Fibroblast of lung (primary cell): ENCODE results near the gene SS18. TPM values are rescaled to one million over a fixed set of nuclear protein-coding genes. Genes with fewer than 3 reads are reported as not detected.

ENCODE experiments used
- DNase-seq, 2 donors: peaks; one replicate each; pipeline versions ENCODE4 v3.0.0 to v3.0.0-alpha.2; 2010; ENCODE audit warnings: low read depth in 2 of 2
- H2AFZ ChIP-seq: 2 replicates; pipeline ENCODE4 v1.5.1; 2012; ENCODE audit warnings: low read length, control low read depth, inconsistent platforms
- H3K27ac ChIP-seq: 2 replicates; pipeline ENCODE4 v1.5.1; 2011; ENCODE audit warnings: low read length, control low read depth; ENCODE audit not compliant: insufficient read depth
- H3K27me3 ChIP-seq: 2 replicates; pipeline ENCODE4 v1.5.1; 2011; ENCODE audit warnings: mild to moderate bottlenecking, low read length; ENCODE audit not compliant: control insufficient read depth, insufficient read depth
- H3K36me3 ChIP-seq: 2 replicates; pipeline ENCODE4 v1.5.1; 2011; ENCODE audit warnings: low read length; ENCODE audit not compliant: control insufficient read depth, insufficient read depth
- H3K4me1 ChIP-seq: 2 replicates; pipeline ENCODE4 v1.5.1; 2011; ENCODE audit warnings: low read length; ENCODE audit not compliant: control insufficient read depth, insufficient read depth; ENCODE audit errors: extremely low read depth
- H3K4me2 ChIP-seq: 2 replicates; pipeline ENCODE4 v1.5.1; 2011; ENCODE audit warnings: low read length, control low read depth; ENCODE audit not compliant: insufficient read depth; ENCODE audit errors: extremely low read depth
- H3K4me3 ChIP-seq, 4 experiments: fragments of 200-600 bp in 1 of 4; sonication (generic) in 1 of 4; replicated peaks in 1 of 4; 2 replicates each; pipeline ENCODE4 v1.5.1; 2011 to 2016; ENCODE audit warnings: low read length in 4 of 4, low read depth in 3 of 4, mild to moderate bottlenecking in 3 of 4, control low read depth in 2 of 4, inconsistent platforms in 1 of 4, mixed read lengths in 1 of 4; ENCODE audit not compliant: insufficient read depth in 1 of 4; ENCODE audit errors: control extremely low read depth in 1 of 4
- H3K79me2 ChIP-seq: 2 replicates; pipeline ENCODE4 v1.5.1; 2012; ENCODE audit warnings: mild to moderate bottlenecking, low read length, inconsistent platforms; ENCODE audit not compliant: control insufficient read depth, insufficient read depth
- H3K9ac ChIP-seq: 2 replicates; pipeline ENCODE4 v1.5.1; 2011; ENCODE audit warnings: mild to moderate bottlenecking, low read length, control low read depth; ENCODE audit not compliant: insufficient read depth
- H3K9me3 ChIP-seq: 2 replicates; pipeline ENCODE4 v1.5.1; 2012; ENCODE audit warnings: low read depth, low read length; ENCODE audit not compliant: control insufficient read depth, insufficient read depth
- H4K20me1 ChIP-seq: 2 replicates; pipeline ENCODE4 v1.5.1; 2011; ENCODE audit warnings: low read length; ENCODE audit not compliant: control insufficient read depth, insufficient read depth; ENCODE audit errors: extremely low read depth
- EZH2 ChIP-seq: IDR thresholded peaks from 2 replicates; pipeline ENCODE4 v1.5.1; 2012; ENCODE audit warnings: low read length, control low read depth, mild to moderate bottlenecking; ENCODE audit errors: missing control alignments
- polyA plus RNA-seq, 2 donors: library from polyadenylated mRNA; depleted of rRNA in 1 of 2; stranded (reverse) in 1 of 2; unstranded in 1 of 2; fragments of >200 nt; gene quantifications; 2 replicates each; pipeline ENCODE4 v1.2.1, GENCODE V29; 2011 to 2012; ENCODE audit warnings: missing spikeins in 1 of 2
- total RNA-seq: library from RNA; depleted of rRNA; stranded (reverse); fragments of >200 nt; gene quantifications from 2 replicates; pipeline ENCODE4 v1.2.1, GENCODE V29; 2014
- TF ChIP-seq, protein P1 (sequence below), 2 donors: IDR thresholded peaks in 1 of 2; conservative IDR thresholded peaks in 1 of 2; 1 replicate in 1 of 2; 2 replicates in 1 of 2; pipeline ENCODE4 v1.5.1; 2011 to 2012; ENCODE audit warnings: low read length in 2 of 2, control low read depth in 1 of 2, inconsistent platforms in 1 of 2, low read depth in 1 of 2, mild to moderate bottlenecking in 1 of 2

SS18 gene
- total and polyA plus RNA-seq, 2 donors (not counting 1 experiment from before 2014, with no cell fraction given), result 90.8 to 124 TPM

GRCh38 chr18:25976554-25976953, 113.9 kb downstream of the SS18 start:
- H3K27ac ChIP-seq, result no peak overlapping the region
- TF ChIP-seq EZH2, result no peak
- TF ChIP-seq, protein P1, sequence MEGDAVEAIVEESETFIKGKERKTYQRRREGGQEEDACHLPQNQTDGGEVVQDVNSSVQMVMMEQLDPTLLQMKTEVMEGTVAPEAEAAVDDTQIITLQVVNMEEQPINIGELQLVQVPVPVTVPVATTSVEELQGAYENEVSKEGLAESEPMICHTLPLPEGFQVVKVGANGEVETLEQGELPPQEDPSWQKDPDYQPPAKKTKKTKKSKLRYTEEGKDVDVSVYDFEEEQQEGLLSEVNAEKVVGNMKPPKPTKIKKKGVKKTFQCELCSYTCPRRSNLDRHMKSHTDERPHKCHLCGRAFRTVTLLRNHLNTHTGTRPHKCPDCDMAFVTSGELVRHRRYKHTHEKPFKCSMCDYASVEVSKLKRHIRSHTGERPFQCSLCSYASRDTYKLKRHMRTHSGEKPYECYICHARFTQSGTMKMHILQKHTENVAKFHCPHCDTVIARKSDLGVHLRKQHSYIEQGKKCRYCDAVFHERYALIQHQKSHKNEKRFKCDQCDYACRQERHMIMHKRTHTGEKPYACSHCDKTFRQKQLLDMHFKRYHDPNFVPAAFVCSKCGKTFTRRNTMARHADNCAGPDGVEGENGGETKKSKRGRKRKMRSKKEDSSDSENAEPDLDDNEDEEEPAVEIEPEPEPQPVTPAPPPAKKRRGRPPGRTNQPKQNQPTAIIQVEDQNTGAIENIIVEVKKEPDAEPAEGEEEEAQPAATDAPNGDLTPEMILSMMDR (conservative IDR thresholded peaks at IDR 0.05 in 1 of 2, IDR thresholded peaks at IDR 0.05 in 1 of 2; ENCODE audit: low read depth in 1 of 2, low read length in 2 of 2), result peak in 1 of 2 donors; percentile 14
- no peaks in the 10 kb centered on the region for H3K36me3 ChIP-seq
- H4K20me1 ChIP-seq, result no peaks in the 10 kb centered on the region
- H3K4me3 ChIP-seq, result no peak overlapping the region
- no peak overlapping the region for H3K9ac ChIP-seq
- no peaks in the 10 kb centered on the region for H3K9me3 ChIP-seq
- DNase-seq, result peak; percentile 22 to 29
- no peaks in the 10 kb centered on the region for H3K4me1 ChIP-seq
- H3K4me2 ChIP-seq, result no peak overlapping the region
- H2AFZ ChIP-seq, result no peak overlapping the region
- no peaks in the 10 kb centered on the region for H3K79me2 ChIP-seq
- H3K27me3 ChIP-seq, result no peaks in the 10 kb centered on the region

DNA sequence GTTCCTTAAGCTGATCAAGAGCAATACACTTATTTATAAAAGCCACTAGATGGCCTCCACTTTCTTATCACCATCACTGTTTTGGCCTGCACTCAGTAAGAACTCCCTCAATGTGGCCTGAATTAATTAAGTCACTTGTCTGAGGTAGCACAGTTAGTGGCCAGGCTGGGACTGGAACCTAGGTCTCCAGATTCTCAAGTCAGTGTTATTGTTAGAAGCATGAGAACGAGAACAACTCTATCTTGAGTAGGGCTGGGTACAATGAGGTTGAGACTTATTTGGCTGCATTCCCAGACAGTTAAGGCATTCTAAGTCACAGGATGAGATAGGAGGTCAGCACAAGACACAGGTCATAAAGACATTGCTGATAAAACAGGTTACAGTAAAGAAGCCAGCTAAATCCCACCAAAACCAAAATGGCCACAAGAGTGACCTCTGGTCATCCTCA, 115.8 kb downstream of the SS18 start:
- Histone ChIP-seq H4K20me1 (no peaks in the 10 kb centered on the region), H3K27me3 (no peaks in the 10 kb centered on the region), H3K79me2 (no peaks in the 10 kb centered on the region)

More for the DNA sequence above, 115.8 kb downstream of the SS18 start:
- no peaks in the 10 kb centered on the region for H3K36me3 ChIP-seq
- H2AFZ ChIP-seq, result no peak overlapping the region
- no peak for DNase-seq
- H3K9me3 ChIP-seq, result no peaks in the 10 kb centered on the region
- H3K27ac ChIP-seq, result no peak overlapping the region
- H3K9ac ChIP-seq, result no peak overlapping the region
- no peak overlapping the region for H3K4me3 ChIP-seq
- no peaks in the 10 kb centered on the region for H3K4me1 ChIP-seq
- no peak overlapping the region for H3K4me2 ChIP-seq
- TF ChIP-seq, protein P1 (conservative IDR thresholded peaks at IDR 0.05 in 1 of 2, IDR thresholded peaks at IDR 0.05 in 1 of 2; ENCODE audit: low read depth in 1 of 2, low read length in 2 of 2), result no peak
- TF ChIP-seq EZH2, result no peak

Other genes with a start within 250 kb of the SS18 start
- not detected in 2 replicates for gene PSMA8, start 43.3 kb upstream of the SS18 start, total RNA-seq
- gene PSMA8, start 43.3 kb upstream of the SS18 start, polyA plus RNA-seq, result not detected in 2 replicates
- gene TAF4B, start 135.8 kb upstream of the SS18 start, total RNA-seq, result 2.0 and 2.6 TPM in 2 replicates
- gene TAF4B, start 135.8 kb upstream of the SS18 start, polyA plus RNA-seq, result 0.42 and 0.70 TPM in 2 replicates